ENCODE results near the gene CLBA1.

CLBA1 gene

GRCh38 chr14:105012171-105012985 lies 26.8 kb downstream of the CLBA1 start:
- TF ChIP-seq, protein P1, sequence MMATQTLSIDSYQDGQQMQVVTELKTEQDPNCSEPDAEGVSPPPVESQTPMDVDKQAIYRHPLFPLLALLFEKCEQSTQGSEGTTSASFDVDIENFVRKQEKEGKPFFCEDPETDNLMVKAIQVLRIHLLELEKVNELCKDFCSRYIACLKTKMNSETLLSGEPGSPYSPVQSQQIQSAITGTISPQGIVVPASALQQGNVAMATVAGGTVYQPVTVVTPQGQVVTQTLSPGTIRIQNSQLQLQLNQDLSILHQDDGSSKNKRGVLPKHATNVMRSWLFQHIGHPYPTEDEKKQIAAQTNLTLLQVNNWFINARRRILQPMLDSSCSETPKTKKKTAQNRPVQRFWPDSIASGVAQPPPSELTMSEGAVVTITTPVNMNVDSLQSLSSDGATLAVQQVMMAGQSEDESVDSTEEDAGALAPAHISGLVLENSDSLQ (IDR thresholded peaks at IDR 0.05): no peak
- TF ChIP-seq HDGF (IDR thresholded peaks at IDR 0.05; ENCODE audit: borderline replicate concordance) (no peak), ELF4 (IDR thresholded peaks at IDR 0.05) (no peak), L3MBTL2 (conservative IDR thresholded peaks at IDR 0.05) (no peak), NFRKB (IDR thresholded peaks at IDR 0.05) (no peak), SUZ12 (IDR thresholded peaks at IDR 0.05) (no peak), FOXA1 (IDR thresholded peaks at IDR 0.05) (no peak), FOXM1 (IDR thresholded peaks at IDR 0.05; ENCODE audit: borderline replicate concordance) (no peak), SP1 (IDR thresholded peaks at IDR 0.05) (no peak), TARDBP (IDR thresholded peaks at IDR 0.05) (no peak), CTBP1 (IDR thresholded peaks at IDR 0.05; ENCODE audit: borderline replicate concordance) (no peak), ARNT (IDR thresholded peaks at IDR 0.05) (no peak), FOXK2 (IDR thresholded peaks at IDR 0.05) (no peak), BHLHE40 (IDR thresholded peaks at IDR 0.05; ENCODE audit: borderline replicate concordance) (no peak), ZNF384 (IDR thresholded peaks at IDR 0.05) (no peak), LEF1 (IDR thresholded peaks at IDR 0.05; ENCODE audit: borderline replicate concordance) (no peak)
- ChIA-PET POLR2A (interaction anchor here (1.2 kb wide), 1 partner anchor 9 kb away, joined by 3 read pairs; the partner anchor contains the start of gene CDCA4), CTCF (interaction anchor here (0.7 to 0.9 kb wide), 2 partner anchors 9 to 78 kb away, joined by 3 read pairs; partner anchors contain the start of gene CDCA4)
- no peak for DNase-seq (ENCODE audit: extremely low spot score)

- ChIA-PET POLR2A (interaction anchor here (0.7 kb wide), 1 partner anchor 20 kb away, joined by 3 read pairs; no protein-coding TSS in a partner anchor), CTCF (interaction anchor here (0.7 to 0.9 kb wide), 2 partner anchors 8 to 79 kb away, joined by 3 read pairs; partner anchors contain the start of gene CDCA4)
- TF ChIP-seq FOXK2 (IDR thresholded peaks at IDR 0.05): no peak
- TF ChIP-seq FOXM1 (IDR thresholded peaks at IDR 0.05; ENCODE audit: borderline replicate concordance): no peak
- TF ChIP-seq BHLHE40 (IDR thresholded peaks at IDR 0.05; ENCODE audit: borderline replicate concordance): no peak
- TF ChIP-seq ELF4 (IDR thresholded peaks at IDR 0.05): no peak
- no peak for TF ChIP-seq SUZ12 (IDR thresholded peaks at IDR 0.05)
- TF ChIP-seq FOXA1 (IDR thresholded peaks at IDR 0.05): no peak
- TF ChIP-seq, protein P1 (IDR thresholded peaks at IDR 0.05): no peak
- no peak for TF ChIP-seq LEF1 (IDR thresholded peaks at IDR 0.05; ENCODE audit: borderline replicate concordance)
- TF ChIP-seq ZNF384 (IDR thresholded peaks at IDR 0.05): no peak
Measured at GRCh38 chr14:105013150-105013785, 27.7 kb downstream of the CLBA1 start.

GRCh38 chr14:105014032-105014431 lies 28.4 kb downstream of the CLBA1 start:
- TF ChIP-seq, protein P1 (IDR thresholded peaks at IDR 0.05): no peak
- TF ChIP-seq SUZ12 (IDR thresholded peaks at IDR 0.05) (no peak), ZNF384 (IDR thresholded peaks at IDR 0.05) (no peak), ARNT (IDR thresholded peaks at IDR 0.05) (no peak), TARDBP (IDR thresholded peaks at IDR 0.05) (no peak), BHLHE40 (IDR thresholded peaks at IDR 0.05; ENCODE audit: borderline replicate concordance) (no peak), LEF1 (IDR thresholded peaks at IDR 0.05; ENCODE audit: borderline replicate concordance) (no peak), CTBP1 (IDR thresholded peaks at IDR 0.05; ENCODE audit: borderline replicate concordance) (no peak), HDGF (IDR thresholded peaks at IDR 0.05; ENCODE audit: borderline replicate concordance) (no peak), NFRKB (IDR thresholded peaks at IDR 0.05) (no peak), FOXA1 (IDR thresholded peaks at IDR 0.05) (no peak), FOXK2 (IDR thresholded peaks at IDR 0.05) (no peak), L3MBTL2 (conservative IDR thresholded peaks at IDR 0.05) (no peak), ELF4 (IDR thresholded peaks at IDR 0.05) (no peak), SP1 (IDR thresholded peaks at IDR 0.05) (no peak)
- no peak for DNase-seq (ENCODE audit: extremely low spot score)
- ChIA-PET POLR2A (no interaction called here), CTCF (no interaction called here)

More at GRCh38 chr14:105013150-105013785, 27.7 kb downstream of the CLBA1 start:
- no peak for DNase-seq (ENCODE audit: extremely low spot score)

DNA sequence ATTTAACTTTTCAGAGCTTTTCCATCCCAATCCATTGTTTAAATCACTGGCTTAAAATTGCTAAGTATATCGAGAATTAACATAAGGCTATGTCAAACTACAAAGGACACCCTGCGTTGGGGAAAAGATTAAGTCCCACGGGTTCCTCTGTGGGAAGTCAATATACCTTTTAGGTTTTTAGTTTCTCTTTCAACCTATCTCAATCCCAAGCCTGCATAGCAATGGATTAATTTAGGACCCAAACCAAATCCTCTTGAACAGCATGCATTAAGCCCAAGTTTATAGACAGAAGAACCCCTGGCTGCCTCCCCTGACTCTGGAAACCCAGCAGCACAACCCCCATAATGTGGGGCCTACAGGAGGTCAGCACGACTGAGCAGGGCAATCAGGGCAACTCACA lies 29.0 kb downstream of the CLBA1 start:
- no peak for TF ChIP-seq FOXM1 (IDR thresholded peaks at IDR 0.05; ENCODE audit: borderline replicate concordance)
- TF ChIP-seq, protein P1 (IDR thresholded peaks at IDR 0.05): no peak
- TF ChIP-seq HDGF (IDR thresholded peaks at IDR 0.05; ENCODE audit: borderline replicate concordance): no peak
- no peak for TF ChIP-seq ZNF384 (IDR thresholded peaks at IDR 0.05)
- no peak for TF ChIP-seq FOXA1 (IDR thresholded peaks at IDR 0.05)
- TF ChIP-seq ARNT (IDR thresholded peaks at IDR 0.05): no peak
- TF ChIP-seq TARDBP (IDR thresholded peaks at IDR 0.05): no peak
- no peak for TF ChIP-seq ELF4 (IDR thresholded peaks at IDR 0.05)
- no peak for TF ChIP-seq FOXK2 (IDR thresholded peaks at IDR 0.05)
- no peak for TF ChIP-seq NFRKB (IDR thresholded peaks at IDR 0.05)
- no peak for TF ChIP-seq CTBP1 (IDR thresholded peaks at IDR 0.05; ENCODE audit: borderline replicate concordance)
- TF ChIP-seq LEF1 (IDR thresholded peaks at IDR 0.05; ENCODE audit: borderline replicate concordance): no peak
- TF ChIP-seq L3MBTL2 (conservative IDR thresholded peaks at IDR 0.05): no peak
- TF ChIP-seq BHLHE40 (IDR thresholded peaks at IDR 0.05; ENCODE audit: borderline replicate concordance): no peak
- no peak for TF ChIP-seq SUZ12 (IDR thresholded peaks at IDR 0.05)
- TF ChIP-seq SP1 (IDR thresholded peaks at IDR 0.05): no peak
- no peak for DNase-seq (ENCODE audit: extremely low spot score)
- CTCF ChIA-PET: no interaction called here
- POLR2A ChIA-PET: no interaction called here
